GM11168 (cell line): ENCODE results near the gene UXS1.

Experiments
- in situ Hi-C: fragments of 300-500 bp; cut with MboI; formaldehyde crosslinking; loops from one replicate; pipeline ENCODE4 v1.12.0; 2022; ENCODE audit warnings: low sequenced_read_pairs; ENCODE audit not compliant: unreplicated experiment

Gene UXS1

DNA sequence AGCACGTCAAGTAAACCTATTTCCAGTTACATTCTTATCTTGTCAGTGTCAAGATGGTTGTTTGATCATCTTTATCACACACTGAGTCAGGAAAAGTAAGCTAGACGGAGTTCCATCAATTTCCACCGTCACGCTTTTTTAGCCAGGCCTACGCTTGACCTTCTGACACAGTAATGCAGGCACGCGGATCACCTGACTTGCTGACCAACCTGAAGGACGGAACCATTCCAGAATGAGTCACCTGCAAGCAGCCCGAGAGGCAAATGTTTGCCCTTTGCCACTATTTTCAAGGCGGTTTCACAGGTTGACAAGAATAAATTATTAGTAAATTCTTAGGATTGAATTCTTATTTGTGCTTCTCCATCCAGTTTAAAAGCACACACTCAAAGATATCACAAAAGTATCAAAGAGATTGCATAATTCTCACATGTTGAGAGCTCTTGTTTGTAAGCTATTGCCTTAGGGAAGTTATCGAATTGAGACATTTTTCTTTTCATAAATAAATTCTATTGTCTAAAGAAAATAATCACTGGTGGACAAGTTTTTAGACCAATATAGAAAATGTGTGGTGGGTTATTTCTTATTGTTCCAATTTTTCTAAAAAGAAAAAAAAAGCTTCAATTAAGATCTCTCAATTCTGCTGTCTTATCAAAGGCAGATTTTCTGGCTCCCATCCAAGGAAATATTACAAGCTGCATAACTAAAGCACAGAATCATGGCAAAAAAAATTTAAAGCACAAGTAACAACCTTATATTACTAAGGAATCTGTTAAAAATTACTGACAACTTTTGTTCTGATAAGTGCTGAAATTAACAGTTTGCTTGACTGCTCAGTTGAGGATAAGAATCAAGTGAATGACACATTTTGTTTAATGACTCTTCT lies 31.9 kb downstream of the UXS1 start:
- in situ Hi-C loops = no loop called here

DNA sequence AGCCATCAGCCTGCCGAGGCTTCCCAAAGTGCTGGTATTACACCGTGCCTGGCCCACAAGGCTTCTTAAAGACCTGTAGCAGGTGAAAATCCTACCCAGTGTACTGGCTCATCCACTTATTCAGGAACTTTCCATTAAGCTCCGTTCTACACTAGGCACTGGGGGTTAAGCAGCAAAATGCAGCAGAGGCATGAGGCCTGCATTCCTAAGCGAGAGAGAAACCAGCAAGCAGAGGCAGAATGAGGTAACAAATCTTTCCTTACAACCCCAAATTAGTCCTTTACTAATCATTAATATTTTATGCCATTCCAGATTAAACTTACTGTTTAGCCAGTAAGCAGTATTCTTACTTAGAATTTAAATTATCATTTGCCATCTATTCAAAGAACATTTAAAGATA lies 32.8 kb downstream of the UXS1 start:
- in situ Hi-C loops = no loop called here

DNA sequence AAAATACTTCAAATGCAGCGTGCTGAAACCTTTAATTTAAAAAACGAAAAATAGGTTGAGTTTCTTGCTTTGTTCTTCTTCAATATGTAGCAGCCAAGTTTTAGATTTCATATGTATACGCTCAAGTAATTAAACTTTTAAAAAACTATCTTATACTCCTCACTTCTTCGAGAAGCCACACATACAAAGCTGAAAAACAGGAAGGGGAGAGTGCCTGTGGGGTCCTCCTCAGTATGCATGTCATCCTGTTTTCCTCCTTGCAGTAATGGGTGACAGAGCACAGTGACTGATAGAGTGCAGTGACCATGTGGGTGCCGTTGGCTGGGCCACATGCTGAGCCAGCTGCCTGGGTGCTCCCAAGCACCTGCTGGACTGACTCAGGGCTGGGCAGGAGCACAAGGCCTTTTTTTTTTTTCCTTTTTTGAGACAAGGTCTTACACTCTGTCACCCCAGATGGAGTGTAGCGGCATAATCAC lies 33.3 kb downstream of the UXS1 start:
- in situ Hi-C loops = no loop called here

DNA sequence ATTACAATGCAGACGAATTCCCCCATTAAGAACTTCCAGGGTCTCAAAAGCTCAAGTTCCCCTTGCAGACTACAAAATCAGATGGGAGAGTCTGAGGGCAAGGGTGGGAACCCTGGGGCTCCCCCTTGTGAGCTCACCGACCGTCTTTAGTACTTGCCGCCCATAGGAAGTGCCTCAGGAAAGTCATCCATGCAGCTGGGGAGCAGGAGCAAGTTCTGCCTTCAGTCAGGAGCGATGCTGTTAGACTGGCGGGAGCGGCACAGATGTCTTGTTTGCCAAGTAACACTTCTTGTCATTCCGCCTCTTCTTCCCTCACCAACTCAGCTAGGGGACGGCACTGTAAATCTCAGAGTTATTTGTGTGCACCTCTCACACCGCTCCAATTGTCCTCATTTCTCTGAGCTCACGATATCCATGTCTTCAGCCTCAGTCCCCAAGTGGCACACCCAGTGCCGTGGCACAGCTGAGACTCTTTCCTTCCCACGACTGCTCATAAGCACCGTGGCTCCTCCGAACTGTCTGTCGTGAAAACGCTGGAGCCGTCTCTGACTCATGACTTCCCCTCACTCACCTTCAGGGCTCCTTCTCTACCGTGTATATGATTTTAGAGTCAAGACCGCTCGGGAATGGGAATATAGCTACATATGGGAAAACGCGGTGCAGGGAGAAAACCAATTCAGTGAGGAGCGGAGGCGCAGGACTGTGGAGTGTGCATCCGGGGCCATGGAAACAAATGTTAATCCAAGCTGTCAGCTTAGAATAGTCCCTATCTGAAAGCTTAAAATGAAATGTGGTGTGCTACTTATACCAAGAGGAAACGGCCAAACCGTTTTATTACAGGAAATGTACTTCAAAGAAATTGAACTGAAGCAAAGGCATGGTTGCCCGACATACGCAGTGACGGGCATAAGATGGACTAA lies 34.0 kb downstream of the UXS1 start:
- in situ Hi-C loops = no loop called here

DNA sequence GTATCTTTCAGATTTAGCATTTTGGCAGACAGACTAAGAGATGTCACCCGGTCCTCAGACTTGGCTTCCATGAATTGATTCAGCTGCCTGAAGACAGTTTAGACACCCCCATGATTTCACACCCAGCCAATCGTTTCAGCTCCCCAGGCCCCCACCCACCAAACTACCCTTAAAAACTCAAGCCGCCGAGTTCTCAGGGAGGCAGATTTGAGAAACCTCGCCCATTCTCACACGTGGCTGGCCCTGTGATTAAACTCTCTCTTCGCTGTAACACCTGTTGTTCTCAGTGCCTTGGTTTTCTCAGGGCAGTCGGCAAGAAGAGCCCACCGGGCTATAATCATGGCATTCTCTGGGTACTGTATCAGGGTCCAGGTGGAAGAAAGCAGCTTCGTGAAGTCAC lies 35.2 kb downstream of the UXS1 start:
- in situ Hi-C loops = no loop called here

DNA sequence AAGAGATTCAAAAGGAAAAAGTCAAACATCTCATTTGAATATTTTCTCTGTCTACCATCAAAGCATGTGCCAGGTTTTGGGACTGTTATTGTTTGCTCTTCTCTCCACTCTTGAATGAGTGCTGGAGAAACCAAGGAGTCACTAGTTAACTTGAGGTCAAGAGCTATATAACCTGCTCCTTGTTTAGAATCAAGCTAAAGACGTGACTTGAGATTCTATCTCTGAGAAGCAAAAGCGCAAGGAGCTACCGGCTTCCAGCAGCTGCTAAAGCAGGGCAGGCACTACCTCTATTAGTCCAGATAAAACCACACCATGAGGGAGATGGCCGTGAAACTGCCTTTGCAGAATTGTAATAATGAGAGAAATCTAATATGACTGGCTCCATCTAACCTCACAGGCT lies 36.0 kb downstream of the UXS1 start:
- in situ Hi-C loops = no loop called here

DNA sequence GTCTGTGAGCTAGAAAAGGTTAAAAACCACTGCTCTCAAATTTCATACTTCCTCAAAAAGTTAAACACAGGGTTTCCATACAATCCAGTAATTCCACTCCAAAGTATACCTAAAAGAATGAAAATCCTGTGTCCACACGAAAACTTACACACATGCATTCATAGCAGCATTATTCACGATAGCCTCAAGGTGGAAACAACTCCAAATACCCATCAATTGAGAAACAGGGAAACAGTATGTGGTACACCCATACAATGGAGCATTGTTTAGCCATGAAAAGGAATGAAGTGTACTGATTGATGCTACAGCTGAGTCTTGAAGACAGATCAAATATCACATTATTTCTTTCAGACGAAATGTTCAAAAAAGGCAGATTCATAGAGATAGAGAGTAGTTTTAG lies 36.7 kb downstream of the UXS1 start:
- in situ Hi-C loops = no loop called here

DNA sequence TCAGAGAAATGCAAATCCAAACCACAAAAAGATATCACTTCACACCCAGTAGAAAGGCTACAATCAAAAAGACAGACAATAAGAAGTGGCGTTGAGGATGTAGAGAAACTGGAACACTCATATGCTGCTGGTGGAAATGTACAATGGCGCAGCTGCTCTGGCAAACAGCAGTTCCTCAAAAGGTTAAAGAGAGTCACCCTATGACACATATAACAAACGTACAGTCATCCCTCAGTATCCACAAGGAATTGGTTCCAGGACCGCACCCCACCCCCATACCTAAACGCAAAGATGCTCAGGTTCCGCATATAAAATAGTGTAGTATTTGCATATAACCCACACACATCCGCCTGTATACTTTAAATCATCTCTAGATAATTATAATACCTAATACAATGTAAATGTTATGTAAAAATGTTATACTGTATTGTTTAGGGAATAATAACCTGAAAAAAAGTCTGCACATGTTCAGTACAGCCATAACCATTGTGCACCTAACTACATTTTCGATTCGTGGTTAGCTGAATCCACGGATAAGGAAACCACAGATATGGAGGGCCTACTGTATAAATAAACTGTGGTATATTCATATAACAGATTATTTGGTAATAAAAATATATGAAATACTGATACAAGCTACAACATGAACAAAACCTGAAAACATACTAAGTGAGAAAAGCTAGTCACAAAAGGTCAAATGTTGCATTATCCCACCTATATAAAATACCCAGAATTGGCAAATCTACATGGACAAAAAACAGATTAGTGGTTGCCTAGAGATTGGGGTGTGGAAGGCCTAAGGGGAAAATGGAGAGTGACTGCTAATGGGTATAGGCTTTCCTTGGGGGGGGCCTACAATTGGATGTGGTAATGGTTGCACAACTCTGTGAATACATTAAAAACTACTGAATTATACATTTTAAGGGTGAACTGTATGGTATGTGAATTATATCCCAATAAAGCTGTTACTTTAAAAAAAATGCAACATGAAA lies 37.5 kb downstream of the UXS1 start:
- in situ Hi-C loops = no loop called here

DNA sequence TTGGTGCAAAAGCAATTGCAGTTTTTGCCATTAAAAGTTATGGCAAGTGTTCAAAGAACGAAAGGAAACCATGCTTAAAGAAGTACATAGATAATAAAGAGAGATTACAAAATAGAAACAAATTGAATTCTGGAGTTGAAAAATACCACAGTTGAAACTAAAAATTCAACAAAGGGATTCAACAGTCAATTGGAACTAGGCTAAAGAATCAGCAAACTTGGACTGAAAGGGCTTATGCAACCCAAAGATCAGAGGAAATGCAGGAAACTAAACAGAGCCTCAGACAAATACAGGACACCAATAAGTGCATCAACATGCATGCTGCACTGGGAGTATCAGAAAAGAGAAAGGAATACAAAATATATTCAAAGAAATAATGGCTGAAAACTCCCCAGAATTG lies 40.3 kb downstream of the UXS1 start:
- in situ Hi-C loops = no loop called here

DNA sequence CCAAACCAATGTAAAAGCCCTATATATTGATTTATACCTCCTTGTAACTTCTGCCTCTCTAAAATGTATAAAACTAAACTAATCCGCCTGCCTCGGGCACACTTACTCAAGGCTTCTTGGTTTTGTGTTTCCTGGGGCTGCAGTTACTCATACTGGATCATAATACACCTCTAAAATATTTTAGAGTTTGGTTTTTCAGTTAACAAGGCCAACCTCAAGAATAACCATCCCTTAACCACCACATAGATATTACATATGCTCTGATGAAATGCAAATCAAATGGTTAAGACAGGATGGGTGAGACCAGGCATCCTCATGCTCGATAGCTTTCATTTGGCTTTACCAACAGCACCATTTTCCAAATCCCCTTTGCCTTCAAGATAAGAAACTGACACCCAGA lies 46.4 kb downstream of the UXS1 start:
- in situ Hi-C loops = no loop called here

DNA sequence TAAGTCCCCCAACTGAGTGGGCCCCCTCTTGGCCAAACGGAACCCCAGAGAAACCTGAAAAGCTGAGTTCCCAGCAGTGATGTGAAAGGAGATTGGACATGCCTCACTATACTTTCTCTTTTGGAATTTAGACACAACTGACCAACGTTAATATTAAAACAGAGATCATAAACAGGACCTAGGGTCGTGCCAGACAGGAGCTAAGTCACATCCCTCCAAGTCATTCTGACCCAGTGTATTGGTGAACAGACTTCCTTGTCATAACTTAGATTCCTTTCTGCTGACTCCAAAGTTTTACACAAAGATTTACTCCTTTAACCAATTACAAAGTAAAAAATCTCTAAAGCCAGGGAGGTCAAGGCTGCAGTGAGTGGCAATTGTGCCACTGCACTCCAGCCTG lies 46.9 kb downstream of the UXS1 start:
- in situ Hi-C loops = no loop called here

DNA sequence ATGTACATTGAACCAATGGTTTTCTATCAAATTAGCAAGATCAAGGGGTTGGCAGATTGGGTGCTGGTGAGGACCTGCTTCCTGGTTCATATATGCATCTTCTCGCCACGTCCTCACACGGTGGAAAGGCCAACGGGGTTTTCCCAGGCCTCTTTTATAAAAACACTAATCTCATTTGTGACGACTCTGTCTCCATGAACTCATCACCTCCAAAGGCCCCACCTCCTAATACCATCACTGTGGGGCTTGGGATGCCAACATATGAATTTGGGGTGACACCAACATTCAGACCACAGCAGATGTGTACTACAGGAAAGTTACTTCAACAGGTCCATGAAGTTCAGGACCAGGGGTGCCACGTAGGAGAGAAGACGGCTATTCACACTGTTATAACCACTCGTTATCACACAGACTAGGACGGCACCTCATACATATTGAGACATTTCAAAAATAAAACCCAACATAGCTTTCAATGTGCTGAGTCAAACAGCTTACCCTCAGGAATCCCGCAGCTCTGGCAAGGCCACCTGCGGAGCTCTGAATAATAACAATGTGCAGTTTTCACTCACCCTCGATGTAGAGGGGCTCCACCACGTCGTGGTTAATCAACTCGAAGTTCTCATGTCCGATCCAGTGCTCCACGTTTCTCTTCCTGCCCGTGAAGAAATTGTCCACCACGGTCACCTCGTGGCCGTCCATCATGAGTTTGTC lies 49.3 kb downstream of the UXS1 start:
- in situ Hi-C loops = no loop called here

DNA sequence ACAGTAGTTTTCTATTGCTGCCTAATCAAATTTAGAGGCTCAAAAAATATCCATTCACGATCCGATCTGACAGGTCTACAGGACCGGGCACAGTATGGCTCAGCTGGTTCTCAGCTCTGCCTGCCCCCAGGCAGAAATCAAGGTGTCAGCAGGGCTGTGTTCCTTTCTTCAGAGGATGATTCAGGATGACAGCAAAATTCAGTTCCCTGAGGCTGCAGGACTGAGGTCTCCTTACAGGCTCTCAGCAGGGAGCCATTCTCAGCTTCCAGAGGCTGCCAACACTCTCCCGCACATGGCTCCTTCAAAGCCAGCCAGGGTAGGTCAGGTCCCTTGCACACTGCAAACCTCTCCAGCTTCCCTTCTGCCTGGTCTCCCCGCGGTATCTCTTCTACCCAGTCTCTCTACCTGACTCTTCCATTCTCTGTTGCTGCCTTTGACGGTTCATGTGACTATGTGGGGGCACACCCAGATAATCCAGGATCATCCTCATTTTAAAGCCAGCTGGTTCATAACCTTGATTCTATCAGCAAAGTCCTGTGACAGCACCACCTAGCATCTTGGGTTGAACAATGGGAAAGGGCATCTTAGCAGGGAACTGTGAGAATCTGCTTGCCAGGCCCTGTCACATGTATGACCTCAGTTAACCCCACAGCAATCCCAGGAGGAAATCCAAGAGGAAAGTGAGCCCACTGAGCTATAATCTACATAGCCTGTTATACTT lies 50.4 kb downstream of the UXS1 start:
- in situ Hi-C loops = no loop called here

DNA sequence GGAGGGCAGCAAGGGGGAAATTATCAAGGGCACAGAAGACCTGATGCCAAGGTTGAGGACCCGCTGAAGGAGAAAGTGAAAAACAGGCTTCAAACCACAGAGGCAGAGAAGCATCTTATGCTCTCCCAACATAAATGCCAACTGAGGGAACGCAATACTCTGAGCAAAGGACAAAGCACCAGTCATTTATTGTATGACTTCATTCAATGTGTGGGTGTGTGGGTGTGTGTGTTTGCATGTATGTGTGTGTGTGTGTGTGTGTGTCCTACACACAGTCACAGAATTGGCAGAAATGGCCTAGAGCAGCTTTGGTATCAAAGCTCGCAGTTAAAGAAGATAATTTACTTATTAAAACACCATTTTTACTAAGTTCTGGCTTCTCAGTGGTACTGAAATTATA lies 51.4 kb downstream of the UXS1 start:
- in situ Hi-C loops = no loop called here

DNA sequence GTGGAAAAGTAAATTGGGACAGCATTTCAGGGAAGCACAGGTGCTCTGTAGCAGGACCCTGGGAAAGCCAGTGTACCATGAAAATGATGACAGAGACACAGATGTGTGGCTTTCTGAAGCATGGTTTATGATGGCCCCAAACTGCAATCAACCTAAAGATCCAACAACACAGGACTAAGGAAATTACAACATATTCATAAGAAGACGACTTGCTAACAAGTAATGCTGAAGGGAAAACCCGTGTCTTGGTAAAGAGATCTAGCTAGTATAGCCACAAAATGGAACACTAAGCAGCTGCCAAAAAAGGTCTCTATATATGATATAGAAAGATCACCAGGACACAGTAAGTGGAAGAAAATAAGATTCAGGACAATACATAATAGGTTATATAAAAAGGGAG lies 53.2 kb downstream of the UXS1 start:
- in situ Hi-C loops = no loop called here

DNA sequence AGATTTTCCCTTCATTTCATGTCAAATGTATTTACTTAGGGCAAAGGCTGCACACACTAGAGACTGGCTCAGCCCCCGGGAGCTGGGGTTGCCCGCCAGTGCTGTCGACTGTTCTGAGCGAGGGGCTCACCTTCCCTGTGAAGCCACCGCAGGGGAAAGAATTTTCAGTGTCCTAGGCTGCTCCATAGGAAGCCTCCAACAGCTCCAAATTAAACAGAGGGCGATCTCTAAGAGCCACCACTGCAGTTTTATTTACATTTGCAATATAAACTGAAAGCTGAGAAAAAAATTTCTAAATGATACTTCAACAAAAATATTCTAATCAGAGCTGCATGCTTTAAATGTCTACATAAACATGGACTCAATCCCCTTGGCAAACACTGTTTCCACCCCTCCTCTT lies 54.0 kb downstream of the UXS1 start:
- in situ Hi-C loops = no loop called here

DNA sequence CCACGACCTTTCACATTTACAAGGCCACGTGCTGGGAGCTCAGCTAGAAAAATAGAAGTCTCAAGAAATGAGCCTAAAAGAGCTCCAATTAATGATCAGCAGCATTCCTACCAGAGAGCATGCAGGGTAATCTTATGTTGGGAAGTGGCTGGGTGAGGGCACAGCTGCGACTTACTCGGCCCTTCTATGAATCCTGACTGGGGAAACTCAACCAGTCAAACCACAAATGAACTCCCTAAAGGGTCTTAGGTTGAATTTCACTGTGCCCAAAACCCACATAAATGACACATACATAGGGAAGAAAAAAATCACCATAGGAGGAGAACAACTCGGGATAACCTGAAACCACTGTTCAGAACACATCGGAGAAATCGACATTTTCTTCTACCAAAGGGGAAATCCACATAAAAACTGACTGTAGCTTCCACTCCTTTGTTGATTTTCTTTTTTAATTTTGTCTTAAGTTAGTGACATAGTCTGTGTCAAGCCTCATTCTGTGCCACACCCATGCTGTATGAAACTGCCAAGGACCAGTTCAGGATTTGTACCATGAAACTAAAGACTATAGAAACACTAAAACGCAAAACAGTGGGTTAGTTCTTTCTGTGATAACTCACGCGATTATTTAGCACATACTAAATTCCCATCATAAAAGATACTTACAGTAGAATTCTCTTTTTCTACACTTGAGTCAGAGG lies 54.7 kb downstream of the UXS1 start:
- in situ Hi-C loops = no loop called here

DNA sequence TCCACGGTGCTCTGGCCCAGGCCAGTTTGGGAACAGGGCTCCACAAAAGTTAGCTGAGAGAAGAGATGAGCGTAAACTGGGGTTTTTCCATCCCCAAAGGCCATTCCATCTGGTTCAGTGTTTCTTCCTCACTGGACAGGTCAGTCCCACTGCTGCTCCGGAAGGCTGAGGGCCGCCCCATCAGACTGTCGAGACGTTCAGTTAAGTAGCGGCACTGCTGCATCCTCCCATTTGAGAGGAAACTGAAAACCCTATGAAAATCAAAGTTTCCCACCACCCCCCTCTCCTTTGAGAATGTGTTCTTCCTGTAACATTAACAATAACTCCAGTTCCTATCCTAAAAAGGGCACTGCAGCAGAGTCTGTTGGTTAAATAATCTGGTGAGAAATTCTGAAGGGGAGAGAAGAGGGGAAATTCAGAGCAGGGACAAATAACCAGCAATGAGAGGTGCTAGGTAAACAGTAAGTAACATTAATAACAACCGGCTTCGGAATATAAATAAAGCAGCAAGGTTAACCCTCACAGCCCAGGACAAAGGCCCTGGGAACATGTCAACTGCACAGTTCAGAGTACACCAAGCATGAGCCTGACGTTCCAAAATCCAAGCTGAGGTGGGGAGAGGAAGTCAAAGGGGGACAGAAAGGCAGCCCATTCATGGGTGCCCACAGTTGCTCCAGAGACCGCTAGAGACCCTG lies 55.4 kb downstream of the UXS1 start:
- in situ Hi-C loops = no loop called here
